Naive B cell (primary cell): ENCODE results near the gene BRCA2. TPM values are rescaled to one million over a fixed set of nuclear protein-coding genes. Genes with fewer than 3 reads are reported as not detected.

Experiments
- ATAC-seq, 2 donors: fragments of 150-1000 bp; cut with Tn5 transposase; 2 replicates each; pipeline ENCODE4 v1.10.0; 2021; ENCODE audit warnings: low read depth in 2 of 2, mild to moderate bottlenecking in 2 of 2, moderate library complexity in 2 of 2
- DNase-seq: peaks from one replicate; pipeline ENCODE4 v3.0.0; 2022
- H3K27ac Mint-ChIP-seq, 6 donors: one replicate each; pipeline ENCODE4 v1.8.0; 2020 to 2022; ENCODE audit warnings: mild to moderate bottlenecking in 6 of 6, mixed read lengths in 6 of 6, moderate library complexity in 5 of 6, inconsistent platforms in 2 of 6
- H3K27me3 Mint-ChIP-seq, 3 donors: one replicate each; pipeline ENCODE4 v1.8.0; 2021 to 2022; ENCODE audit warnings: mixed read lengths in 3 of 3, mild to moderate bottlenecking in 1 of 3
- H3K36me3 Mint-ChIP-seq, 2 donors: one replicate each; pipeline ENCODE4 v1.8.0; 2020 to 2022; ENCODE audit warnings: mixed read lengths in 2 of 2, inconsistent platforms in 1 of 2, mild to moderate bottlenecking in 1 of 2
- H3K4me1 Mint-ChIP-seq, 3 donors: one replicate each; pipeline ENCODE4 v1.8.0; 2020 to 2022; ENCODE audit warnings: mixed read lengths in 3 of 3, inconsistent platforms in 1 of 3, mild to moderate bottlenecking in 1 of 3, moderate library complexity in 1 of 3
- H3K4me3 Mint-ChIP-seq, 8 donors: one replicate each; pipeline ENCODE4 v1.8.0; 2020 to 2022; ENCODE audit warnings: mild to moderate bottlenecking in 8 of 8, mixed read lengths in 8 of 8, moderate library complexity in 8 of 8, inconsistent platforms in 2 of 8
- H3K9me3 Mint-ChIP-seq, 7 donors: one replicate each; pipeline ENCODE4 v1.8.0; 2020 to 2022; ENCODE audit warnings: mixed read lengths in 7 of 7, mild to moderate bottlenecking in 5 of 7, inconsistent platforms in 2 of 7, moderate library complexity in 1 of 7
- polyA plus RNA-seq, 6 donors: library from polyadenylated mRNA; unstranded; fragments of 300-500 nt; fragmentation: Illumina TruSeq; gene quantifications; one replicate each; pipeline ENCODE4 v1.2.3, GENCODE V29; 2021; ENCODE audit warnings: low read depth in 6 of 6

The BRCA2 gene
- polyA plus RNA-seq, 6 donors from 2014 or later: 2.9 to 6.6 (median 4.5) TPM

GRCh38 chr13:32376642-32377415 lies 61.5 kb downstream of the BRCA2 start:
- Mint-ChIP-seq H3K9me3 (peaks cover 0 to 5% (median 0%) of the 10 kb centered on the region in 7 donors), H3K27ac (peak overlapping the region in 1 of 6 donors; percentile 49), H3K36me3 (peaks cover 18 to 19% of the 10 kb centered on the region in 2 donors), H3K4me3 (no peak overlapping the region), H3K4me1 (no peaks in the 10 kb centered on the region), H3K27me3 (no peaks in the 10 kb centered on the region)
- no peak for ATAC-seq
- no peak for DNase-seq

- Mint-ChIP-seq H3K36me3 (peaks cover 11 to 19% of the 10 kb centered on the region in 2 donors), H3K27ac (no peak overlapping the region), H3K9me3 (peaks cover 0 to 5% (median 0%) of the 10 kb centered on the region in 7 donors), H3K4me1 (no peaks in the 10 kb centered on the region), H3K4me3 (no peak overlapping the region), H3K27me3 (no peaks in the 10 kb centered on the region)
- ATAC-seq: no peak
- DNase-seq: no peak
Observed at GRCh38 chr13:32378012-32378411, 62.7 kb downstream of the BRCA2 start.

- no peak overlapping the region for H3K27ac Mint-ChIP-seq
- no peaks in the 10 kb centered on the region for H3K4me1 Mint-ChIP-seq
- DNase-seq (peak; percentile 18), ATAC-seq (peak in 1 of 2 donors; percentile 30)
- H3K9me3 Mint-ChIP-seq: no peaks in the 10 kb centered on the region
- no peak overlapping the region for H3K4me3 Mint-ChIP-seq
- H3K27me3 Mint-ChIP-seq: no peaks in the 10 kb centered on the region
- H3K36me3 Mint-ChIP-seq: peaks cover 0 to 1% of the 10 kb centered on the region in 2 donors
Observed at GRCh38 chr13:32381539-32381938, 66.2 kb downstream of the BRCA2 start.

- no peak for DNase-seq
- no peak for ATAC-seq
- peaks cover 0 to 4% of the 10 kb centered on the region in 2 donors for H3K36me3 Mint-ChIP-seq
- H3K9me3 Mint-ChIP-seq: no peaks in the 10 kb centered on the region
- no peaks in the 10 kb centered on the region for H3K27me3 Mint-ChIP-seq
- no peak overlapping the region for H3K27ac Mint-ChIP-seq
- no peaks in the 10 kb centered on the region for H3K4me1 Mint-ChIP-seq
- no peak overlapping the region for H3K4me3 Mint-ChIP-seq
Observed at GRCh38 chr13:32383836-32384618, 68.7 kb downstream of the BRCA2 start.

- Mint-ChIP-seq H3K4me3 (no peak overlapping the region), H3K27ac (no peak overlapping the region), H3K9me3 (no peaks in the 10 kb centered on the region), H3K27me3 (no peaks in the 10 kb centered on the region), H3K36me3 (peaks cover 0 to 4% of the 10 kb centered on the region in 2 donors), H3K4me1 (no peaks in the 10 kb centered on the region)
- DNase-seq: no peak
- peak in 1 of 2 donors; percentile 41 for ATAC-seq
Observed at GRCh38 chr13:32384702-32385101, 69.4 kb downstream of the BRCA2 start.

- ATAC-seq: no peak
- Mint-ChIP-seq H3K4me3 (no peak overlapping the region), H3K27me3 (no peaks in the 10 kb centered on the region), H3K36me3 (peaks cover 0 to 4% of the 10 kb centered on the region in 2 donors), H3K27ac (no peak overlapping the region), H3K4me1 (peaks cover under 1 to 5% (median 2%) of the 10 kb centered on the region in 3 donors), H3K9me3 (no peaks in the 10 kb centered on the region)
- DNase-seq: no peak
Observed at GRCh38 chr13:32385410-32385809, 70.1 kb downstream of the BRCA2 start.

GRCh38 chr13:32390048-32390447 lies 74.7 kb downstream of the BRCA2 start:
- no peaks in the 10 kb centered on the region for H3K9me3 Mint-ChIP-seq
- peaks cover 2 to 7% (median 5%) of the 10 kb centered on the region in 3 donors for H3K4me1 Mint-ChIP-seq
- no peak overlapping the region for H3K27ac Mint-ChIP-seq
- H3K36me3 Mint-ChIP-seq: peaks cover 0 to 4% of the 10 kb centered on the region in 2 donors
- H3K4me3 Mint-ChIP-seq: no peak overlapping the region
- no peak for DNase-seq
- ATAC-seq: no peak
- no peaks in the 10 kb centered on the region for H3K27me3 Mint-ChIP-seq

GRCh38 chr13:32390484-32390883 lies 75.2 kb downstream of the BRCA2 start:
- no peaks in the 10 kb centered on the region for H3K9me3 Mint-ChIP-seq
- no peaks in the 10 kb centered on the region for H3K27me3 Mint-ChIP-seq
- H3K4me1 Mint-ChIP-seq: peaks cover 2 to 7% (median 5%) of the 10 kb centered on the region in 3 donors
- ATAC-seq (no peak), DNase-seq (no peak)
- peaks cover 0 to 4% of the 10 kb centered on the region in 2 donors for H3K36me3 Mint-ChIP-seq
- no peak overlapping the region for H3K4me3 Mint-ChIP-seq
- H3K27ac Mint-ChIP-seq: no peak overlapping the region

- H3K4me1 Mint-ChIP-seq: peaks cover 2 to 7% (median 5%) of the 10 kb centered on the region in 3 donors
- no peak for DNase-seq
- peaks cover 0 to 4% of the 10 kb centered on the region in 2 donors for H3K36me3 Mint-ChIP-seq
- ATAC-seq: no peak
- no peak overlapping the region for H3K4me3 Mint-ChIP-seq
- H3K27me3 Mint-ChIP-seq: no peaks in the 10 kb centered on the region
- no peaks in the 10 kb centered on the region for H3K9me3 Mint-ChIP-seq
- no peak overlapping the region for H3K27ac Mint-ChIP-seq
Observed at GRCh38 chr13:32391101-32391619, 75.9 kb downstream of the BRCA2 start.

GRCh38 chr13:32403108-32403507 lies 87.8 kb downstream of the BRCA2 start:
- ATAC-seq (no peak), DNase-seq (no peak)
- Mint-ChIP-seq H3K27ac (no peak overlapping the region), H3K9me3 (no peaks in the 10 kb centered on the region), H3K4me1 (peaks cover 0 to 9% (median 0%) of the 10 kb centered on the region in 3 donors), H3K4me3 (no peak overlapping the region), H3K36me3 (peaks cover 21 to 32% of the 10 kb centered on the region in 2 donors), H3K27me3 (no peaks in the 10 kb centered on the region)

- ATAC-seq: no peak
- Mint-ChIP-seq H3K36me3 (peaks cover 14 to 16% of the 10 kb centered on the region in 2 donors), H3K4me3 (no peak overlapping the region), H3K9me3 (no peaks in the 10 kb centered on the region), H3K4me1 (peaks cover 12 to 27% (median 22%) of the 10 kb centered on the region in 3 donors), H3K27me3 (no peaks in the 10 kb centered on the region), H3K27ac (peak overlapping the region in 3 of 6 donors; percentile 64 to 94 (median 76))
- no peak for DNase-seq
Observed at GRCh38 chr13:32407854-32408253, 92.5 kb downstream of the BRCA2 start.

GRCh38 chr13:32408296-32409000 lies 93.1 kb downstream of the BRCA2 start:
- Mint-ChIP-seq H3K4me3 (no peak overlapping the region), H3K36me3 (peaks cover 9 to 16% of the 10 kb centered on the region in 2 donors)
- no peak for DNase-seq

GRCh38 chr13:32409001-32409313 lies 93.6 kb downstream of the BRCA2 start:
- no peaks in the 10 kb centered on the region for H3K9me3 Mint-ChIP-seq
- peaks cover 9 to 16% of the 10 kb centered on the region in 2 donors for H3K36me3 Mint-ChIP-seq
- H3K4me1 Mint-ChIP-seq: peaks cover 12 to 27% (median 22%) of the 10 kb centered on the region in 3 donors
- H3K27me3 Mint-ChIP-seq: no peaks in the 10 kb centered on the region
- H3K27ac Mint-ChIP-seq: peak overlapping the region in 1 of 6 donors; percentile 64
- DNase-seq (no peak), ATAC-seq (no peak)
- H3K4me3 Mint-ChIP-seq: no peak overlapping the region

More at GRCh38 chr13:32408296-32409000, 93.1 kb downstream of the BRCA2 start:
- no peak for ATAC-seq
- no peaks in the 10 kb centered on the region for H3K27me3 Mint-ChIP-seq
- no peaks in the 10 kb centered on the region for H3K9me3 Mint-ChIP-seq
- peak overlapping the region in 3 of 6 donors; percentile 64 to 94 (median 76) for H3K27ac Mint-ChIP-seq
- peaks cover 12 to 27% (median 22%) of the 10 kb centered on the region in 3 donors for H3K4me1 Mint-ChIP-seq
